HG02763 (cell line): Measurements from ENCODE around the gene CPLX1.
"Not testable (repeated sequence)": the region's sequence is repeated elsewhere in the genome, so short reads cannot be mapped to it uniquely, and the experiment has no call there.

Experiments used
- ATAC-seq: cut with Tn5 transposase; IDR thresholded peaks from one replicate; pipeline ENCODE4 v1.9.1; 2021; ENCODE audit warnings: mild to moderate bottlenecking, moderate library complexity; ENCODE audit not compliant: unreplicated experiment

The CPLX1 gene

GRCh38 chr4:763191-763810 is 62.6 kb downstream of the CPLX1 start:
- ATAC-seq = no peak

GRCh38 chr4:762211-763190 is 63.4 kb downstream of the CPLX1 start:
- no peak for ATAC-seq

GRCh38 chr4:761739-762138 is 64.2 kb downstream of the CPLX1 start:
- no peak for ATAC-seq

DNA sequence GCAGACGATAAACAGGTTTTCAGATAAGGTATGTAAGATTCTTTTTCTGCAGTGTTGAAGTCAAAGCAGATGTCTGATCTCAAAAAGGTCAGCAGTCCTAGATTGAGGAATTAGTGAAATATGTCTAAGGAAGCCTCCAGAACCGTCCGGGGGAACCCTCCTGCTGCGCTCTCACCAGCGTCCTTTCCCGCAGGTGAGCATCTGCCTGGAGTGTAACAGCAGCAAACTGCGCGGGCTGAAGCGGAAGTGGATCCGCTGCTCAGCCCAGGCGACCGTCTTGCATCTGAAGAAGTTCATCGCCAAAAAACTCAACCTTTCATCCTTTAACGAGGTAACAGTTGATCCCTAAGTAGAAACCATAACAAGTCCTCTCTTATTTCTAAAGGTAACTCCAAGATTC is 64.8 kb downstream of the CPLX1 start:
- ATAC-seq = no peak

DNA sequence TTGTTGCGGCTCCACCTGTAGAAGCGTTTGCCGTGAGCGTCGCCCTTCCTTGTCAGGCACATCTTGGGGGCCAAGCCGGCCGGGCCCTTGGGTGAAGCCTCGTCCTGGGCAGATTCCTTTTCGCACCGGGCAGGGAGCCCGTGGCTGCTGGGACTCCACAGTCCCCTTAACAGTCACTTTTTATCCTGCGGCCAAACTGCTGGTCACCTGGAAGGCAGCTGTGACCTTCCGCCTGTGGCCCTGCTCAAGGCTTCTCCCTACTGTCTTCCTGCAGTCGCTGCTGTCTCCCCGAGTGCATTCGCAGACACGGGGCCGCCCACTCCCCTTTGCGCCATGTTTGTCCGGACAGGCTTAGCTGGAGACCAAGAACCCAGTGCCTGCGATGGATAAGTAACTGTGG is 65.3 kb downstream of the CPLX1 start:
- no peak for ATAC-seq

- not testable (repeated sequence) for ATAC-seq
Measured at GRCh38 chr4:759810-760209, 66.1 kb downstream of the CPLX1 start.

GRCh38 chr4:757111-757510 is 68.8 kb downstream of the CPLX1 start:
- no peak for ATAC-seq

- no peak for ATAC-seq
Measured at GRCh38 chr4:754221-755120, 71.5 kb downstream of the CPLX1 start.

GRCh38 chr4:753186-753585 is 72.7 kb downstream of the CPLX1 start:
- not testable (repeated sequence) for ATAC-seq

GRCh38 chr4:752196-752861 is 73.6 kb downstream of the CPLX1 start:
- ATAC-seq = no peak

GRCh38 chr4:751676-752075 is 74.3 kb downstream of the CPLX1 start:
- no peak for ATAC-seq

DNA sequence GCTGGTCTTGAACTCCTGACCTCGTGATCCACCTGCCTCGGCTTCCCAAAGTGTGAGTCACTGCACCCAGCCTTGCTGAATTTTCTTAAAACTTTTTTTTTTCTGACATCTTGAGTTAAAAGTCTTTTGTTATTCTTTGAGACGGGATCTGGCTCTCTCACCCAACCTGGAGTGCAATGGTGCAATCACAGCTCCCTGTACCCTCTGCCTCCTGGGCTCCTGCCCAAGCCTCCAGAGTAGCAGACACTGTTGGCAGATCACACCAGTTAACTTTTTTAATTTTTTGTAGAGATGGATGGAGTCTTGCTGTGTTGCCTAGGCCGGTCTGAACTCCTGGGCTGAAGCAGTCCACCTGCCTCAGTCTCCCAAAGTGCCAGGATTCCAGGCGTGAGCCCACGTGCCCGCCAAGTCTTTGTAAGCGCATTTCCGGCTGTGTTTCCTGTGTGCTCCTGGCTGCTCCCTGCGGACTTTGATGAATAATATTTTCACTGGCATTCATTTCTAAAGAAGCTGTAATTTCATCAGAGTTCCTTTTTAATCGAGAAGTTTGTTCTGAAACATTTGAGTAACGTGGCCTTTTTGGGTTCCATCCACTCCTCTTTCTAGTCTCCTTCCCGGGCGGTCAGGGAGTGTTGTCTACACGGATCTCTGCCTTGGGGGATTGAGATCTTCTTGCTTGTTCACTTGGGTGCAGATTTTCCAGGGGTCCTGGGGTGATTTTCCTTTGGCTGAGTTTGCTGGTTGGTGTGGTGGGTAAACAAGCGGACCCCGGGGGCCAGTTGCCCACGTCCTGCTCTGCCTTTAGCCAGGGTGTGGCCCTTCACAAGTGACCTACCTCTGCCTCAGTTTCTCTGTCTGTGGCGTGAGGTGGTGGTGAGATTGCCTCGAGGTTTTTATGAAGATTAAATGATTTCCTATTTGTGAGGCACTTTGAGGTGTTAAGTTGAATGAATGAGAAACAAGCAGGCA is 75.9 kb downstream of the CPLX1 start:
- ATAC-seq = no peak

GRCh38 chr4:748461-748860 is 77.5 kb downstream of the CPLX1 start:
- ATAC-seq = no peak

DNA sequence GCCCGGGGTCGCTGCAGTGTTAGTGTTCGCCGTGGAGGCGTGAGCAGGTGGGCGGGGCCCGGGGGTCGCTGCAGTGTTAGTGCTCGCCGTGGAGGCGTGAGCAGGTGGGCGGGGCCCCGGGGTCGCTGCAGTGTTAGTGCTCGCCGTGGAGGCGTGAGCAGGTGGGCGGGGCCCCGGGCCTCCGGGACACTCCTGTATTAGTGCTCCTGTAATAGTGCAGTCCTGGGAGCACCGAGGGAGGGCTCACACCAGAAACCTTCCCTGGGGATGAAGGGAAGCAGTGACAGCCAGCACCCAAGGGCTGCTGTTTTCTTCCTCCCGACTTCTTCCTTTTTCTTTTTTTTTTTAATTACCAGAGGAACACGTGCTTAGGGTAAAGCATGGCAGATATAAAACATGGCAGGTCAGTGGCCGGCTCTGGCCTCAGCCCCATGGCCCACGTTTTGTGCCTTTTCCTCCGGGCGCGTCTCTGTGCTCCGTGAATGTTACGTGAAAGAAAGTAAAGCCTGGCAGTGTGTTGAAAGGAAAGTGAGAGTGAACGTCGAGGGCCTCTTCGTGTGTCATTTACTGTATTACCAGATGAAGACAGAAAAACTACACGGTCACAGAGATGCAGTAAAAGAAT is 78.3 kb downstream of the CPLX1 start:
- ATAC-seq = no peak

DNA sequence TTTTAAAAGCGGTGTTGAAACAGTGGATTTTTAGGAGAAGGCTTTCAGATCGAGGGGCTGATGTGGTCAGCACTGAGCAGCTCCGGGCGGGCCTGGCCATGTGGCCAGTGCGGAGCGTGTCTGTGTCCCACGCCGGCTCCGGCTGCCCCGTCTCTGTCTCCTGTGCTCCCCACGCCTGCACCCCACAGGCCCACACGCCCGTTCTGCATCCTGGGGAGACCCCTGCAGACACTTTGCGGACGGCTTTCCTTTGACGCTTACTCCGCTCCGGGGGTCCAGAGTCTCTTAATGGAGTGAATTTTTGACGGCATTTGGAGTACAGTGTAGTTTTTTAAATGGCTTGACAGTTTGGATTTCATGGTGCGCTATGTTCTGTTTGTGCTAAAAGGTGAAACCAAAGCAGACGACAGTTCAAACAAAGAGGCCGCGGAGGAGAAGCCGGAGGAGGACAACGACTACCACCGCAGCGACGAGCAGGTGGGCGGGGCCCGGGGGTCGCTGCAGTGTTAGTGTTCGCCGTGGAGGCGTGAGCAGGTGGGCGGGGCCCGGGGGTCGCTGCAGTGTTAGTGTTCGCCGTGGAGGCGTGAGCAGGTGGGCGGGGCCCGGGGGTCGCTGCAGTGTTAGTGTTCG is 81.6 kb downstream of the CPLX1 start:
- ATAC-seq = no peak

GRCh38 chr4:743463-744211 is 82.3 kb downstream of the CPLX1 start:
- ATAC-seq = no peak

GRCh38 chr4:742742-743311 is 83.1 kb downstream of the CPLX1 start:
- ATAC-seq = no peak
